Sciatic nerve (tissue), 2 donors: Measurements from ENCODE around the gene SORCS2. TPM values are rescaled to one million over a fixed set of nuclear protein-coding genes. Genes with fewer than 3 reads are reported as not detected.
A peak's percentile ranks its signal among the peaks of the same experiment; 100 is the strongest.

ENCODE experiments used
- ATAC-seq: fragments of 200-7000 bp; cut with Tn5 transposase; one replicate; pipeline ENCODE4 v1.9.1; 2020; ENCODE audit warnings: mild to moderate bottlenecking, moderate library complexity
- DNase-seq: peaks from one replicate; pipeline ENCODE4 v3.0.0-alpha.2; 2020; ENCODE audit warnings: low spot score
- intact Hi-C: fragments of 100-400 bp; cut with DNase I; formaldehyde crosslinking; loops from one replicate; pipeline ENCODE4 v1.14.2; 2022
- total RNA-seq: library from RNA; stranded (reverse); fragmentation: NEBNext Ultra II Directional; extraction: Animal tissue kit (Norgen Biotek cat#: 25700); gene quantifications from one replicate; pipeline ENCODE4 v1.2.1, GENCODE V29; 2021
- donor health status: DM: no; HTN: no; CAD: no.
- donor health status: DM: no; HTN: no; CAD: no.

The SORCS2 gene
- total RNA-seq, 1 donor from 2014 or later = 52.5 TPM

DNA sequence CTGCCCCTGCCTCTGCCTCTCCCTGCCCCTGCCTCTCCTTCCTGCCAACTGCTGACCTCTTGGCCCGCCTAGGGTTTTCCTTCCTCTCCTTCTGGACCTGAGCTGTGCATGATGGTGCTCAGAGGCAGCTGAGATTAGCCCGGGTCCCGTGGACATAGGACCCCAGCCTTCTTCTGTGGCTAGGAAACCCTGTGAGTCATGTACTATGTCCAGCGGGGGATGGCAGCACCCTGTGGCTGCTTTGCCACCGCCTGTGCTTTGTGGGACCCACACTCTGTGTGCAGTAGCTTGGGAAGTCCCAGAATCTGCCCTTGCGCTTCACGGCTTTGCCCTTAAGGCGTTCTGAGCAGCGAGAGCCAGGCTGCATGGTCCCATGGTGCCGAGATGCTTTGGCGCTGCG lies 347.9 kb downstream of the SORCS2 start:
- no peak for DNase-seq
- intact Hi-C loops = no loop called here
- no peak for ATAC-seq

DNA sequence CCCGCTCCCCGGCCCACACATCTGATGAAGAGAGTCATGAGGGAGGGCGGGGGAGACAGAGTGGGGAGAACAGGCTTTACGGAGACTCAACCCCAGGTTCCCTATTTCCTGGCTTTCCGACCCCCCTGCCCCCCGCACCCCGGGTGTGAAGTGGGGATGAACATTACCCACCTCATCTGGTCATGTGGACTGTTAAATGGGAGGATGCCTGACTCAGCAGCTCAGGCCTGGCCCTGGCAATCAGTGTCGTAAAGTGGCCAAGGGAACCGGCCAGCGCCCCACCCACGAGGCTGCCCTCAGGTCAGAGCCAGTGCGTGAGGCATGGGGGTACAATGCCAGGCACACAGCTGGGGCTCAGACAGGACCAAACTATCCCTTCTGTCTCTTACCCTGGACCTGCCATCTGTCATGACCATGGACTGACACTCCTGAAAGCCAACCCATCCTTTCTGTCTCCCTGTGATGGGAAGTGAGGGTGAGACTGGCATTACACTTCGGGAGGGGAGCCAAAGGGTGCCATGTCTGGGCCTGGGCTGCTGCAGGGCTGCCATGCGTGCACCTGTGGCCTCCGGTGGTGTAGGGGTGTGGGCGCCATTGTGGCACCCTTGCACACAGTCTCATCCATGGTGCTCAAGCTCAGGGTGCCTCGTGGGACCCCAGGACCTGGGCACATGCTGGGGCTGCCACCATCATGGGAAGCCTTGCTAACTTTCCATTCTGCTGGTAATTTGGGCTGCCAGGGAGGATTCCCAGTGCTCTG lies 348.5 kb downstream of the SORCS2 start:
- ATAC-seq = no peak
- DNase-seq = no peak
- intact Hi-C loops = no loop called here

DNA sequence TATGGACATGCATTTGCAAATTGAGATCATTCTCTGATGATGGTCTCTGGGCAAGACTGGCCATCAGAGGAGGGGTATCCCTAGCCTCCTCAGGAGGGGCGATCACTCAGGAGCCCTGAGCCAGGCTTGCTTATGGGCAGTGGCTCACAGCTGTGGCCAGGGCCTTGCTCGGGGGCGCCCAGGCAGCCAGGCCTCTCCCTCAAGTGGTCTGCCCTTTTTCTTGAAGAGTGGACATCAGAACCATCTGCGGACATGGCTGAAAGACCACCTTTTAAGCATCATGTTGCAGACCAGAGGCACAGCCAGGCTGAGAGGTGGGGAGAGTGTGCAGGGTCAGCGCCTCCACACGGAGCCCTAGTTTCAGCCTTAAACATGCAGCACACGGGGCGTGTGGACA lies 349.1 kb downstream of the SORCS2 start:
- intact Hi-C loops = no loop called here
- DNase-seq = no peak
- no peak for ATAC-seq

DNA sequence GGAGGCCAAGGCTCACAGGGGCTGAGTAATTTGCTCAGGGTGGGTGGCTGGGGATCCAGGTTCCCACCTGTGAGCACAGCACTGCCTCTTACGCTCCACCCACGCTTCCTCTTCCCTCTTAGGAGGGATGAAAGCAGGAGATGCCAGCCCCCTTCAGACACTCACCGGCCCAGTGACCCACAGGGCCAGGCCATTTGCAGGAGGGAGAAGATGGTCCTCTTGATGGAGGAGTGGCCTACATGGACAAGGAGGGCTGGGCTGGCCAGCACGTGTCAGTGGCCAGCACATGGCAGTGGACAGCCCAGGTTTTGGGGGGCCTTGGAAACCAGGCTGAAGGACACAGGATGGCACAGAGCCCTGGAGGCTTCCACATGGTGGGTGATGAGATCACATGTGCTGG lies 350.4 kb downstream of the SORCS2 start:
- DNase-seq = no peak
- intact Hi-C loops = no loop called here
- ATAC-seq = no peak

DNA sequence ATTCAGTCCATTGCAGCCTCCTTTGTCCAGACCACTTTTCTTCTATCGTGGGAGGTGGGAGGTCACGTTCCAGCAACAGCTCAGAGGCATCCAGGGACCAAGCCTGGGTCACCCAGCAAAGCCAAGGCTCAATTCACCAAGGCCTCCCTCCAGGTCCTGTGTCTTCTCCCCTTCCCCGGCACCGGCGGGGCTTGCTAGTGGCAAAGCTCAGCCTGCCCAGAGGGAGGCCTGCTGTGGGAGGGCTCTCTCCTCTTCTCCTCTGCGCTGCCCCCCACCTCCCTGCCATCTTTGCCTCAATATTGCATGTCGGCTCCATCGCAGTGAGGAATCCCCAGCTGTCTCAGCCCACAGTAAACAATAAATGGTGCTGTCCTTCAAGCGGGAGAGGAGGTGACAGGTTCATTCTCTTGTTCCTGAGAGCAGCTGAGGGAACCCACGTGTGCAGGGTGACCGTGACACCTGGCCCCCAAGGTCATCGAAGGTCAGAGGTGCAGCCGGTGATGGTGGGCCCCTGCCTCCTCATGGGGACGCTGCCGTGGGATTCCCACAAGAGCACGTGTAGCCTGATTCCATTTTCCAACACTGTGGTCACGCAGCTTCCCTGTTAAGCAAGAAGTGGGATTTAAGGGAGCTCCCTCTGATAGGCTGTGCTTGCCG lies 353.9 kb downstream of the SORCS2 start:
- DNase-seq = no peak
- peak; percentile 51 for ATAC-seq
- intact Hi-C loops = no loop called here

DNA sequence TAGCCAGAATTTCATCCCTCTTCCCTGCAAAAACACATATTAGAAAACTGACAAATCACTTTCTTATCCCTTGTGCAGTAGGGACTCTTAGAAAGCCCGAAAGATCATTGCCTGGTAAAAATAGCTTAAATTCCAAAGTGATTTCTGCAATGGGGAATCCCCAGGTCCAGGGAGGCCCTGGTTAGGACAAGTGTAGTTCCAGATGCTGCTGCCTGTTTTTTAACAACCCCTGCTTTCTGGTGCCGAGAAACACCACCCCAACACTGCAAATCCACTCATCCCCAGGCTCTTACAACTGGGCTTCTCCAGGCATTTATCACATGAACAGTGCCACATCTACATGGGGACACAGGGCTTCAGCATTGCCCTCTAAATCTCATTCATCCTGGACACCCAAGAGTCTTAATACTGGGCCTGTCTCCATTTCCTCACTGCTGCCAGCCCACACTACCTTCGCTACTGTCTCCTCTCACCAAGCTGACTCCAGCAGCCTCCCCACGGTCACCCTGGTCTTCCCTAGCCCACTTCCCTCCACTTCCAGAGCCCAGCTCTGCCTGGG lies 354.6 kb downstream of the SORCS2 start:
- DNase-seq (no peak), ATAC-seq (peak; percentile 67)
- intact Hi-C loops = no loop called here

DNA sequence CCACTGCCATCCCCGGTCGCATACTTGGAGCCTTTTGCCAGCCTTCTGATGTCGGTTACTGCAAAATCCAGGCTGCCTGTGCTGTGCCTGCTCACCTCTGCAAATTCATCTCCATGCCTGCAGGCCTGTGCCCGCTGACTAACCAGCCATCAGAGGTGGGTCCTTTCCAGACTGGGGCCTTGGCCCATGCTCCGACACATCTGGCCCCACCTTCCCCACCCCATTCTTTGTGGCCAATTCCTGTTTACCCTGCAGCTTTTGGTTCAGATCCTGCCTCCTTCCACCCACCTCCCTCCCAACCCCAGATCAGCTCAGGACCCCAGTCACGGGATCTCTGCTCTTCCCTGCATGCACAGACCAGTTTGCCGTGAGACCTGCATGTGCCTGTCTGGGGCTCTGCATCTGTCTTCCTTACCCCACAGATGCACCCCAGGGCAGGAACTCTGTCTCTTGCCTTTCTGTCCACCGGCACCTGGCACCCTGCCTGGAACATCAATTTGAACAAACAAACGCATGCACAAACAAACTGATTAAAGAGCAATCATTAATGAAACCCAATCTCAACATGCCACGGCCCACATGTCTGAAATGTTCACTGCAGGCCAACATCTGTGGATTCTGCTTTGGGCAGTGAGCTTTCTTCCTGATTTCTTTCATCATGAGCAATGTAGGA lies 355.2 kb downstream of the SORCS2 start:
- ATAC-seq (peak; percentile 61), DNase-seq (no peak)
- intact Hi-C loops = no loop called here

DNA sequence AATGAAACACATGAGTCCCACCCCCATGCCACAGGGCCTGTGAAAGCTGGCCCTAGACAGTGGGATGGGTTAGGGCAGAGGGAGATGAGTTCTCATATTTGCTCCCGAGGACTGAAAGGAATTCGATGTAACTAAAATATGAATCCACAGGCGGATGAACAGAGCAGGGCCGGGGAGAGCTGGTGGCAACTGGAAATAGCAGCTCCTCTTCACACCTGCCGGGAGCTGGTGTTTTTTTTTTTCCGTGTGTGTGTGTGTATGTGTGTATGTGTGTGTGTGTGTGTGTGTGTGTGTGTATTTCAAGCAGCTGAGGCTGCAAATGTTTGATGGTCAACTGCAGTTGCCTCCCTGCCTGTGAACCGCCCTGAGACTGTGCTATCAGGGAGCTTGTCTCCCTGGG lies 357.5 kb downstream of the SORCS2 start:
- DNase-seq (no peak), ATAC-seq (no peak)
- intact Hi-C loops = no loop called here

DNA sequence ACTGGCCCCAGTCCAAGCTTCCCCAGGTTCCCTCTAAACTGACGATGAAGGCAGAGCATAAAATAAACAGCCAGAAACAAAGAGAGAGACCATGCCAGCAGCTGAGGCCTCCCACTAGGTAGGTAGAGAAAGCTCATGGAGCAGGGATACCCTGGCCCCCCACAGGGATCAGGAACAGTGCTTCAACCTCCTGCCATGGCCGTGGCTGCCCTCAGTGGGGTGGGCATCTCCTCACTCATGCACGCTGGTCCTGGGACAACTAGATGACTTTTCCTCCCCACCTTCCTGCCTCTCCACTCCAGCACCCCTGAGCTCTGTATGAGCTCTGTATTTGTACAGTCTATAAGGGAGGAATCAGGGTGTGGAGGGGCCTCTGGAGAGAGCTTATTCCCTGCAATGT lies 360.1 kb downstream of the SORCS2 start:
- ATAC-seq (no peak), DNase-seq (no peak)
- intact Hi-C loops = no loop called here

DNA sequence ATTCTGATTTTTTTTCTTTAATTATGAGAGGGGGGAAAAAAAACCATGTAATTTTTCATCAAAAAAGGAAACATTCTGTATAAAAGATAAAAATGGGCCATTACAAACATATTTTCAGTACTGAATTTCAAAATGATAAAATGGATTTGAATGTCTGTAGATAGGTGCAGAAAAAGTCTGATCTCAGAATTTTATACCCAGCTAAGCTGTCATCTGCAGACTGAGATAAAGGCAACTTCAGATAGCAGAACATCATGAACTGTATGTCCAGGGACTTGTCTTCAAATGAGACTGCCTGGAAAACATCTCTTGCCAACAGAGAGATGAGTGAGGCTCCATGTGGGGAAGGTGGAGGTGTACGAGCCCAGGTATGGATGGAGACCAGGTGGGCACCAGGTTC lies 360.9 kb downstream of the SORCS2 start:
- intact Hi-C loops = no loop called here
- DNase-seq (no peak), ATAC-seq (no peak)

DNA sequence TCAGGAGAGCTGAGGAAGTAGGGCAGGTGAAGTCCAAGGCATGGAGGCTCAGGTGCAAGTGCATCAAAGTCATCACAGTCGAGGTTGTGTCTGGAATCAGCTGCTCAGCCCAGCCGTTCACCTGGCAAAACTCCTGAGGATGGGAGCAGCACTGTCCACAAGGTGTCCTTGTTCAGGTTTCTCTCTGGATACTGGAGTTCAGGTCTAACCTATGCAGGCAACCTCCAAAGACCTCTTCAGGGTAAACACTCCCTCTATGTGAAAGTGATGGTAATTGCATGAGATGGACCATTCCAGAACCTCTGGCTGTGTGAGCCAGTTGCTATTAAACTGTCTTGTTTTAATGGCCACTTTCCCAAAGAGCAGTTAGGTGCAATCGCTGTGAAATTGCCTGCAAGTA lies 362.6 kb downstream of the SORCS2 start:
- intact Hi-C loops = no loop called here
- DNase-seq = no peak
- no peak for ATAC-seq

DNA sequence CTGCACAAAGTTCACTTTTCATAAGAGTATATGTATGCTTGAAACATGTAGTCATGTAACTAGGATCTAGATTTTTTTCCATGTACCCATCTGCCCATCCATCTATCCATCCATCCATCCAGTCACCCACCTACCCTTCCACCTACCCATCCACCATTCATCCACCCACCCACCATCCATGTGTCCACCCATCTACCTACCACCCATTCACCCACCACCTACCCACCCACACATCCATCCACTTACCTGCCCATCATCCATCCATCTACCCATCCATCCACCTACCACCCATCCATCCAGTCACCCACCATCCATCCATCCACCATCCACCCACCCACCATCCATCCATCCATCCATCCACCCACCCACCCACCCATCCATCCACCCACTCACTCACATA lies 364.2 kb downstream of the SORCS2 start:
- intact Hi-C loops = no loop called here
- DNase-seq (no peak), ATAC-seq (no peak)

DNA sequence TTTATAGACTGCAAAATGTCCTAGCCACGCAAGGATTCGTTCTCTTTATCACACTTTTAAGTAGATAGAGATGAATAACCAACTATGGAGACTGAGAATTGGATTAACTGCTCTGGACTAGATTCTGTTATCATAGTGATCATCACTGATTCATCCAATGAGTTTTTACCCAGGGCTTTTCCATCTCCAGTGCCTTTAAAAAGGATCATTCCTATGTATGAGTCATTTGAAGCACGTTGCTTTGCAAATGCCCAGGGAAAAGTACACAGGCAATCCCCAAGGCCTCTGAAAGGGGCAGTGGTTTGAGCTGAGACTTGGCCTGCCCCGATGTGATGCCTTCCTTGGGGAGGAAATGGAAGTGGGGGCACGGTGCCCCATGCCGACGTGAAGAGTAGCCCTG lies 365.1 kb downstream of the SORCS2 start:
- no peak for ATAC-seq
- DNase-seq = no peak
- intact Hi-C loops = no loop called here

DNA sequence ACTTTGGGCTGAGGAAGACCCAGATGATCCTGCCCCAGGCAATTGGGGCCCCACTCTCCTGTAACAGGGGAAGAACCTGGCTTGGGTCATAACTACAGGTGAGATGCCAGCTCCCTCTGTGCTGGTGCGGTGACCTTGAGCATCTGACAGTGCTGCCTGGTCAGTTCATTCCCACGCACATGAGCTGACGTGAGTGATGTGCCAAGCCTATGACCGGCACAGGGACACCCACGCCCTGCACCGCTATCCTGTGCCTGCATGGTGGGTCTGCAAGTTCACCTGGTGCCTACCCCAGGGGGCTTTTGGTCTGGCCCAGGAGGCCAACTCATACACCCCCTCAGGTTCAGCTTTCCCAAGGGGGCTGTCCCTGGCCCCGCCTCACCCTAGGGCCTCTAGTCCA lies 366.1 kb downstream of the SORCS2 start:
- DNase-seq (no peak), ATAC-seq (no peak)
- intact Hi-C loops = no loop called here

DNA sequence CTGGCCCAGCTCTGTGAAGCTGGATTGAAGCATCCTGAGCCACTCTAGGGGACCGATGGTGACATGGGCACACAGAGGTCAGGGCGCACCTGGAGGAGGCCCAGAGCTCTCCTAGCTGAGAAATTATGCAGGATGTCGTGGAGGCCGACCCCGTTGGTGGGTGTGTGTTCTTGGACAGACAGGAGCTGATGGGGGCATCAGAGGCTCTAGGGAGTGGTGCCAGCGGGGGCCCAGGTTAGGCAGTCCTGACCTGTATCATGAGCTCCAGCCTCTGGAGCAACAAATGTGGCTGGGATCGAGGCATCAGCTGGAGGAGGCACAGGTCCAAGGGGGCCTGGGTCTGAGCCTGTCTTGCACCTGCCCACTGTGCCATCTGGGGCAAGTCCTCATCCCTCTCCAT lies 367.0 kb downstream of the SORCS2 start:
- DNase-seq = no peak
- no peak for ATAC-seq

DNA sequence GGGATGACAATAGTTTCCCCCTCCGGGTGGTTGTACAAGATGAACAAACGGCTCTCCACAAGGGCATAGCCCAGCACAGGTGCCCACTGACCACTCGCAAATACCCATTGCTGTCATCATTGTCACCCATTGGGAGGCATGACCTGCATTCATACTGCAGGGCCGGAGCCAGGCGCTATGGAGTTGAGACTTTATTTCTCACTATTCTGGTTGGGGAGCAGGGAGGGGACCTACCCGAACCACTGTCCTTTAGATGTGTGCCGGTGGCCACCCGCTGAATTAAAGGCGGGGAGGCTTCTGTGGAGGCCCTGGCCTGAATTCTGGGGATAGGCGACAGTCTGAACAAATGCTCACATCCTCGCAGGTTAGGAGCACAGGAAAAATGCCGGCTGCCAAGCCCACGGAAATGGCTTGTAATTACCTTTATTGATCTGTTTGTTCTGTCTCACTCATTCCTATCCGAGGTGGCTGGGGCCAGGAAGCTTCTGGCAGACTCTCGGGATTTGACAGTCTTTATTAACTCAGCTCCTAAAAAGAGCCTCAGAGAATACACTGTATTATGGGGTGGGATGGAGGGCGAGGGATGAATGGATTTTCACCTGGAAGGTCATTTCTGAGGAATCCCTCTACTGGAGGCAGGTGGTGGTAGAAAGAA lies 367.5 kb downstream of the SORCS2 start:
- intact Hi-C loops = no loop called here
- ATAC-seq (no peak), DNase-seq (no peak)

More for the DNA sequence above, 367.0 kb downstream of the SORCS2 start:
- intact Hi-C loops = no loop called here

DNA sequence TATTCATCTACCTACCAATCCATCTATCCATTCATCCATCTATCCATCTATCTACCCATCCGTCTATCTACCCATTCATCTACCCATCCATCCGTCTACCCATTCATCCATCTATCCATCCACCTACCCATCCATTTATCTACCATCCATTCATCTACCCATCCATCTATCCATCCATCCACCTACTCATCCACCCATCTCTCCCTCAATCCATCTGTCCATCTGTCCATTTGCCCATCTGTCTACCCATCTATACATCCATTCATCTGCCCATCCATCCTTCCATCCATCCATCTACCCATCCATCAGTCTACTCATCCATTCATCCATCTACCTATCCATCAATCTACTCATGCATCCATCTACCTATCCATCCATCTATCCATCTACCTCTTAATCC lies 369.2 kb downstream of the SORCS2 start:
- intact Hi-C loops = no loop called here
- DNase-seq = no peak

DNA sequence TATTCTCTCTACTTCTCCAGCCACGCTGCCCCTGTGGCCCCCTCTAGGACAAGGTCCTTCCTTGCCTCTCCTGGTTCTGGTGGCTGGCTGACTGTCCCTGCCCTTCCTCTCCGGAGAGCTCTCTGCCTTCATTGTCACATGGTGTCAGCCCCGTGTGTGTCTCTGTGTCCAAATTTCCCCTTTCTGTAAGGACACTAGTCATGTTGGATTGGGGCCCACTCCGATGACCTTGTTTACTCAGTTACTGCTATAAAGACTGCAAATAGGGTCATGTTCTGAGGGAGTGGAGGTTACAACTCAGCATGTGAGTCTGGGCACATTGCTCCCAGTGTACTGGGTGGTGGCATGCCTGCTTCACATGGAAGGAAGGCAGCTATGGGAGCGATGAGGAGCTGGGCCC lies 371.9 kb downstream of the SORCS2 start:
- ATAC-seq = peak; percentile 50

More for the DNA sequence above, 369.2 kb downstream of the SORCS2 start:
- no peak for ATAC-seq

DNA sequence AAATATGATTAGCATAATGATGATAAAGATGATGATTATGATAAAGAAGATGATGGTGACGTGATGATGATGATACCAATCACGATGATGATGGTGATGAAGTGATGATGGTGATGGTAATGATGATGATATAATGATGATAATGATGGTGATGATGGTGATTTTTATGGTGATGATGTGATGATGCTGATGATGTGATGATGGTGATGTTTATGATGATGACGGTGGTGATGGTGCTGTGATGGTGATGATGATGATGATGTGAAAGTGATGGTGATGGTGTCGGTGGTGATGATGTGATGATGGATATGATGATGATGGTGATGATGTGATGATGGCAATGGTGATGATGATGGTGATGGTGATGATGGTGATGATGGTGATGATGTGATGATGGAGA lies 373.1 kb downstream of the SORCS2 start:
- intact Hi-C loops = no loop called here
- DNase-seq = no peak
- no peak for ATAC-seq

More for the DNA sequence above, 371.9 kb downstream of the SORCS2 start:
- no peak for DNase-seq
- intact Hi-C loops = no loop called here
